MM.1S (cell line): ENCODE data around the gene DCAF4.

Experiments
- EZH2 ChIP-seq: fragments of 300-600 bp; sonication (generic); optimal IDR thresholded peaks from 2 replicates; pipeline ENCODE3; 2017; ENCODE audit warnings: low read depth, mild to moderate bottlenecking, antibody characterized with exemption, low read length, mixed read lengths
- EZH2phosphoT487 ChIP-seq: fragments of 300-600 bp; sonication (generic); IDR thresholded peaks from 2 replicates; pipeline ENCODE4 v1.6.1; 2018; ENCODE audit warnings: antibody characterized with exemption, low read length
- TF ChIP-seq, protein P1 (sequence below): fragments of 300-600 bp; sonication (generic); IDR thresholded peaks from 2 replicates; pipeline ENCODE4 v1.5.1; 2016; ENCODE audit warnings: antibody characterized with exemption, low read length, mixed read lengths

DNA sequence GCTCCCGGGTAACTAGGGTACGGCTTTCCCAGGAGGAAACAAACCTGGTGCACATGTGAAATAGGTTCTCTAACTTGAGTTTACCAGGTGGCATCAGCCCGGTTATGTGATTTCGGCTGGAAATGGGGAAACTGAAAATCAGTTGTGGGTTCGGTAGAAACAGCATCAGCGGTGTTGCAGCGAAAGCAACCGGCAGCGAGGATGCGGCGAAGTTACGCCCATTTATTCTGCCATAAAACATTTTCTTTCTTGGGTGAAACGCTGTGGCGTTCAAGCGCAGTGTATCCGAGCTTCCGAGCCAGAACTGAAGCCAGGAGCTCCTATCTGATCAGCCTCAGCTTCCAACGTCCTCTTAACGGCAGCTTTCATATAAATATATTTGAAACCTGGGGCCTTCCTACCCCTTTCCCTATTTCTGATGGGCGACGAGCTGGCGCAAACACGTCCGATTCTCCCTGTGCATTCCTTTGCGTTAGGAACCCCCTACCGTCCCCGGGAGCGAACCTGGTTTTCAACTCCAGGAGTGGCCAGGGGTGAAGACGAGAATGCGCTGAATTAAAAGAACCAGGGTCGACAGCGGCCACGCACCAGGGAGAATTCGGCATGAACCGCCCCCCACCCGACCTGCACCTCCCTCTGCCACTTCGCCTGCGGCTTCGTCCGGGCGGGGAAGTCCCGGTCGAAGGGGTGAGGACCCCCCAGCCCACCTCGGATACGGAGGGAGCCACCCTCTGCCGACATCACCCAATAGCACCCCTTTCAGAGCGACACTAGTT is 34.0 kb upstream of the DCAF4 start:
- TF ChIP-seq, protein P1, sequence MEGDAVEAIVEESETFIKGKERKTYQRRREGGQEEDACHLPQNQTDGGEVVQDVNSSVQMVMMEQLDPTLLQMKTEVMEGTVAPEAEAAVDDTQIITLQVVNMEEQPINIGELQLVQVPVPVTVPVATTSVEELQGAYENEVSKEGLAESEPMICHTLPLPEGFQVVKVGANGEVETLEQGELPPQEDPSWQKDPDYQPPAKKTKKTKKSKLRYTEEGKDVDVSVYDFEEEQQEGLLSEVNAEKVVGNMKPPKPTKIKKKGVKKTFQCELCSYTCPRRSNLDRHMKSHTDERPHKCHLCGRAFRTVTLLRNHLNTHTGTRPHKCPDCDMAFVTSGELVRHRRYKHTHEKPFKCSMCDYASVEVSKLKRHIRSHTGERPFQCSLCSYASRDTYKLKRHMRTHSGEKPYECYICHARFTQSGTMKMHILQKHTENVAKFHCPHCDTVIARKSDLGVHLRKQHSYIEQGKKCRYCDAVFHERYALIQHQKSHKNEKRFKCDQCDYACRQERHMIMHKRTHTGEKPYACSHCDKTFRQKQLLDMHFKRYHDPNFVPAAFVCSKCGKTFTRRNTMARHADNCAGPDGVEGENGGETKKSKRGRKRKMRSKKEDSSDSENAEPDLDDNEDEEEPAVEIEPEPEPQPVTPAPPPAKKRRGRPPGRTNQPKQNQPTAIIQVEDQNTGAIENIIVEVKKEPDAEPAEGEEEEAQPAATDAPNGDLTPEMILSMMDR = no peak
- TF ChIP-seq EZH2 = no peak
- TF ChIP-seq EZH2phosphoT487 = no peak
